ENCODE measurements around the gene RS1.

DNA sequence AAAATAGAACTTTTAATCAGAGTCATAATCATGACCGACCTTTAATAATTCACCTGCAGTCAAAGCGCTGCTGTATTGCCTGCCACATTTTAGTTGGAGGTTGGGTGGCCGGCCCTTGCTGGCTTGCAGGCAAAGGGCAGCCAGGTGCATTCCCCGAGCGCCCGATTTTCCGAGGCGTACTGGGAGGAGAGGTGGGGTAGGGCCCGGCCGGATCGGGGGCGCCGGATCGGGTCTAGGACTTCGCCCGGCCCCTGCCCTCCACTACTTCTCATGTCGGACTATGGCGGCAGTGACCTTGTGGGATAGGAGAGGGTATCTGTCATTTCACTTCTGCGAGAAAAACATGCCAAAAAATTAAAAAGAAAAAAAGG lies 2.5 kb upstream of the RS1 start:
- TF ChIP-seq, protein P1, sequence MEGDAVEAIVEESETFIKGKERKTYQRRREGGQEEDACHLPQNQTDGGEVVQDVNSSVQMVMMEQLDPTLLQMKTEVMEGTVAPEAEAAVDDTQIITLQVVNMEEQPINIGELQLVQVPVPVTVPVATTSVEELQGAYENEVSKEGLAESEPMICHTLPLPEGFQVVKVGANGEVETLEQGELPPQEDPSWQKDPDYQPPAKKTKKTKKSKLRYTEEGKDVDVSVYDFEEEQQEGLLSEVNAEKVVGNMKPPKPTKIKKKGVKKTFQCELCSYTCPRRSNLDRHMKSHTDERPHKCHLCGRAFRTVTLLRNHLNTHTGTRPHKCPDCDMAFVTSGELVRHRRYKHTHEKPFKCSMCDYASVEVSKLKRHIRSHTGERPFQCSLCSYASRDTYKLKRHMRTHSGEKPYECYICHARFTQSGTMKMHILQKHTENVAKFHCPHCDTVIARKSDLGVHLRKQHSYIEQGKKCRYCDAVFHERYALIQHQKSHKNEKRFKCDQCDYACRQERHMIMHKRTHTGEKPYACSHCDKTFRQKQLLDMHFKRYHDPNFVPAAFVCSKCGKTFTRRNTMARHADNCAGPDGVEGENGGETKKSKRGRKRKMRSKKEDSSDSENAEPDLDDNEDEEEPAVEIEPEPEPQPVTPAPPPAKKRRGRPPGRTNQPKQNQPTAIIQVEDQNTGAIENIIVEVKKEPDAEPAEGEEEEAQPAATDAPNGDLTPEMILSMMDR (conservative IDR thresholded peaks at IDR 0.05; ENCODE audit: low read length) = no peak
- no peak for TF ChIP-seq EZH2phosphoT487 (IDR thresholded peaks at IDR 0.05; ENCODE audit: borderline replicate concordance, low read depth, low read length)
